IPS-18c (cell line): ENCODE measurements around the gene HSP90AB1.

Source experiments
- H3K4me3 ChIP-seq: 2 replicates; pipeline ENCODE4 v1.7.0; 2013; ENCODE audit warnings: low read depth, mild to moderate bottlenecking, low read length, moderate library complexity; ENCODE audit not compliant: insufficient read depth
- H3K9me3 ChIP-seq: one replicate; pipeline ENCODE4 v1.6.1; 2013; ENCODE audit warnings: mild to moderate bottlenecking, low read length, moderate library complexity; ENCODE audit not compliant: control insufficient read depth, insufficient read depth

Gene HSP90AB1

GRCh38 chr6:44258325-44258863 is 11.5 kb downstream of the HSP90AB1 start:
- no peak overlapping the region for H3K4me3 ChIP-seq

GRCh38 chr6:44258921-44259320 is 12.0 kb downstream of the HSP90AB1 start:
- Histone ChIP-seq H3K9me3 (no peaks in the 10 kb centered on the region), H3K4me3 (no peak overlapping the region)

More at GRCh38 chr6:44258325-44258863, 11.5 kb downstream of the HSP90AB1 start:
- H3K9me3 ChIP-seq = no peaks in the 10 kb centered on the region

- H3K4me3 ChIP-seq = no peak overlapping the region
- no peaks in the 10 kb centered on the region for H3K9me3 ChIP-seq
Measured at GRCh38 chr6:44260011-44260410, 13.1 kb downstream of the HSP90AB1 start.

- no peak overlapping the region for H3K4me3 ChIP-seq
- no peaks in the 10 kb centered on the region for H3K9me3 ChIP-seq
Measured at GRCh38 chr6:44260451-44261297, 13.8 kb downstream of the HSP90AB1 start.

- H3K4me3 ChIP-seq = no peak overlapping the region
Measured at GRCh38 chr6:44261581-44261980, 14.7 kb downstream of the HSP90AB1 start.

GRCh38 chr6:44262467-44263353 is 15.8 kb downstream of the HSP90AB1 start:
- H3K9me3 ChIP-seq = no peaks in the 10 kb centered on the region
- peak overlapping the region; percentile 34 for H3K4me3 ChIP-seq

More at GRCh38 chr6:44261581-44261980, 14.7 kb downstream of the HSP90AB1 start:
- H3K9me3 ChIP-seq = no peaks in the 10 kb centered on the region

- peak overlapping the region; percentile 90 for H3K4me3 ChIP-seq
- no peaks in the 10 kb centered on the region for H3K9me3 ChIP-seq
Measured at GRCh38 chr6:44263354-44264100, 16.6 kb downstream of the HSP90AB1 start.

- Histone ChIP-seq H3K9me3 (no peaks in the 10 kb centered on the region), H3K4me3 (peak overlapping the region; percentile 90)
Measured at GRCh38 chr6:44264154-44265006, 17.5 kb downstream of the HSP90AB1 start.

GRCh38 chr6:44265007-44265721 is 18.3 kb downstream of the HSP90AB1 start, which contains the start of gene NFKBIE:
Gene NFKBIE (minus strand): TSS chr6:44265551. CDS start chr6:44265346, 205 bp downstream.
- Histone ChIP-seq H3K4me3 (peak within 1 kb of the TSS; percentile 90), H3K9me3 (no peaks in the 10 kb centered on the region)

GRCh38 chr6:44265722-44266233 is 18.9 kb downstream of the HSP90AB1 start:
- no peak overlapping the region for H3K4me3 ChIP-seq
- H3K9me3 ChIP-seq = no peaks in the 10 kb centered on the region

GRCh38 chr6:44266347-44266746 is 19.4 kb downstream of the HSP90AB1 start:
- H3K4me3 ChIP-seq = no peak overlapping the region

GRCh38 chr6:44267252-44267651 is 20.4 kb downstream of the HSP90AB1 start:
- no peak overlapping the region for H3K4me3 ChIP-seq
- no peaks in the 10 kb centered on the region for H3K9me3 ChIP-seq

More at GRCh38 chr6:44266347-44266746, 19.4 kb downstream of the HSP90AB1 start:
- no peaks in the 10 kb centered on the region for H3K9me3 ChIP-seq

GRCh38 chr6:44268095-44268628 is 21.3 kb downstream of the HSP90AB1 start:
- no peaks in the 10 kb centered on the region for H3K9me3 ChIP-seq
- no peak overlapping the region for H3K4me3 ChIP-seq

GRCh38 chr6:44269178-44269920 is 22.4 kb downstream of the HSP90AB1 start:
- Histone ChIP-seq H3K9me3 (no peaks in the 10 kb centered on the region), H3K4me3 (no peak overlapping the region)
